COLO829 (cell line): ENCODE measurements around the gene PACSIN1.

Source experiments
- DNase-seq: peaks from one replicate; pipeline ENCODE4 v3.0.0; 2012; ENCODE audit warnings: low spot score

PACSIN1 gene, protein sequence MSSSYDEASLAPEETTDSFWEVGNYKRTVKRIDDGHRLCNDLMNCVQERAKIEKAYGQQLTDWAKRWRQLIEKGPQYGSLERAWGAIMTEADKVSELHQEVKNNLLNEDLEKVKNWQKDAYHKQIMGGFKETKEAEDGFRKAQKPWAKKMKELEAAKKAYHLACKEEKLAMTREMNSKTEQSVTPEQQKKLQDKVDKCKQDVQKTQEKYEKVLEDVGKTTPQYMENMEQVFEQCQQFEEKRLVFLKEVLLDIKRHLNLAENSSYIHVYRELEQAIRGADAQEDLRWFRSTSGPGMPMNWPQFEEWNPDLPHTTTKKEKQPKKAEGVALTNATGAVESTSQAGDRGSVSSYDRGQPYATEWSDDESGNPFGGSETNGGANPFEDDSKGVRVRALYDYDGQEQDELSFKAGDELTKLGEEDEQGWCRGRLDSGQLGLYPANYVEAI

DNA sequence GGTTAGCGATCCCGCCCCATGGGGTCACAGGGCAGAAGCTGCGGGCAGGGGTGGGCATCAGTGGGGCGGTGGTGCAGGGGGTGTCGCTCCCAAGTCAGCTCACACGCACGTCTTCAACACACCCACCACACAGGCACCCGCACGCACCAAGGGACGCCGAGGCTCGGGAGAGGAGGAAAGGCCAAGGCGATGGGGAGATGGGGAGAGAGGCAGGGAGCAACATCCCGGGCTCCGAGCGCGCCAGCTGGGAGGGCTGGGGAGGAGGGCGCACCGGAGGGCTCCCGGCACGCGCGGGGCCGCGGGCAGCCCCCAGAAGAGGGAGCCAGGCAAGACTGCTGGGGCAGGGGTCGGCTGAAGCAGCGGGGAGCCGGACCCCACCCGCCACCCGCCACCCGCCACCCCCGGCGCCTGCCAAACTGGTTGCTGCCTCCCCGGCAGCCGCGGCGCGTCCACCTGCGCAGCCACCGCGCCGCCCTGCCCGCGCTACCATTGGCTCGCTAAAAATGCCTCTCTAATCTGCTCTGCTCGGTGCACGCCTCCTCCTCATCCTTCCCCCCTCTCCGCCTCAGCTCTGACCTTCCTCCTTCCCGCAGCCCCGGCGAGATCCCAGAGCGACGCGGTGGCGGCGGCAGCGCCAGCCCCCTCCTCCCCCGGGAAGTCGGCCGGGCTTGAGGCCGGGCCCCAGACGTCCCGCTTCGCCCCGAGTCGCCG lies at the start of gene PACSIN1:
Gene PACSIN1, plus strand, starts transcription at position 546 of the 711 bp plus-strand sequence. CDS start 60,230 bp downstream, outside the sequence.
- no peak for DNase-seq

DNA sequence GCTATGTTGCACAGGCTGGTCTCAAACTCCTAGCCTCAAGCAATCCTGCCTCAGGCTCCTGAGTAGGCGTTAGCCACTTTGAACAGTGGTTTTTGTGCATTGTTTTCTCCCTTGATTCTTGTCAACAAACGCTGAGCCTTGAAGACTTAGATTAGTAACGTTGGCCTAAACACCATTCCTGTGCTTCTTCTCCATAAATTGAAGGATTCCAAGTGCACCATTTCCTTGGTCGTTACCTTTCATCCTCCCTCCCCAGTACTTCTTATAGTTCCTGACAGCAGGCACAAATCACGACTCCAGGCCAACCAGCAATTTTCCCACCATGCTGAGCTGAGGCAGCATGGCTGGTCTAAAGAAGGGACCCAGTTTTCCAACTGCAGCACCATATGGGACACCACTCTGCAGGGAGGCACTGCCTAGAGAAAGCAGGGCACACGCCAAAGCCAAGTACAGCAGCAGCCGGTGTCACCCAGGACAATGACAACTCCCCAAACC lies 49.0 kb upstream of the PACSIN1 start:
- DNase-seq, result no peak

DNA sequence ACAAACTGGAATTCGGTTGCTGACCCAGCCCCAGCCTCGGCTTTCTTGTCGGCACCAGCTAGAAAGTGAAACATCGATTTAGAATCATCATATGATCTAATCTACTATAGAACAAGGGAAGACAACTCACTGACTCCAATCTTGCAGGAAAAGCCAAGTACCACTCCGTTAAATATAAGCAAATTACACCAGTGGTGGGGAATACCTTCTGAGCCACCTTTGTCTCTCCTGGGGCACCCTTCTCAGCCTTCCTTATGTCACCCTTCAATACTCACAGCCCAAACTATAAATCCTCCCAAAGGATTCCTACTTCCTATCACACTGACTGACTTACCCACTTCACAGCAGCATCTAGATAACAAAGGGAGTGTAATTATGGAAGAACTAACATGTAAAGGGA lies 47.5 kb upstream of the PACSIN1 start:
- DNase-seq, result no peak

DNA sequence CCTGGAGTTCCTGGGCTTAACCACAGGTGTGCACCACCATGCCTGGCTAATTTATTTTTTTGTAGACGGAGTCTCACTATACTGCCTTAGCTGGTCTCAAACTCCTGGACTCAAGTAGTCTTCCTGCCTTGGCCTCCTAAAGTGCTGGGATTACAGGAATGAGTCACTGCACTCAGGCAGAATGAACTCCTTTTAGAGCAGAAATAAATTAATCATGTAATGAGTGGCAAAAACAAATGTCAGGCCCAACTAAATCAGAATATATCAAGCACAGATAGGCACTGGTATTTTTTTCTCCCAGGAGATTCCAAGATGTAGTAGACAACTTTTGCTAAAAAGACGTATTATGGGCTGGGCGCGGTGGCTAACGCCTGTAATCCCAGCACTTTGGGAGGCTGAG lies 42.6 kb upstream of the PACSIN1 start:
- DNase-seq, result no peak

DNA sequence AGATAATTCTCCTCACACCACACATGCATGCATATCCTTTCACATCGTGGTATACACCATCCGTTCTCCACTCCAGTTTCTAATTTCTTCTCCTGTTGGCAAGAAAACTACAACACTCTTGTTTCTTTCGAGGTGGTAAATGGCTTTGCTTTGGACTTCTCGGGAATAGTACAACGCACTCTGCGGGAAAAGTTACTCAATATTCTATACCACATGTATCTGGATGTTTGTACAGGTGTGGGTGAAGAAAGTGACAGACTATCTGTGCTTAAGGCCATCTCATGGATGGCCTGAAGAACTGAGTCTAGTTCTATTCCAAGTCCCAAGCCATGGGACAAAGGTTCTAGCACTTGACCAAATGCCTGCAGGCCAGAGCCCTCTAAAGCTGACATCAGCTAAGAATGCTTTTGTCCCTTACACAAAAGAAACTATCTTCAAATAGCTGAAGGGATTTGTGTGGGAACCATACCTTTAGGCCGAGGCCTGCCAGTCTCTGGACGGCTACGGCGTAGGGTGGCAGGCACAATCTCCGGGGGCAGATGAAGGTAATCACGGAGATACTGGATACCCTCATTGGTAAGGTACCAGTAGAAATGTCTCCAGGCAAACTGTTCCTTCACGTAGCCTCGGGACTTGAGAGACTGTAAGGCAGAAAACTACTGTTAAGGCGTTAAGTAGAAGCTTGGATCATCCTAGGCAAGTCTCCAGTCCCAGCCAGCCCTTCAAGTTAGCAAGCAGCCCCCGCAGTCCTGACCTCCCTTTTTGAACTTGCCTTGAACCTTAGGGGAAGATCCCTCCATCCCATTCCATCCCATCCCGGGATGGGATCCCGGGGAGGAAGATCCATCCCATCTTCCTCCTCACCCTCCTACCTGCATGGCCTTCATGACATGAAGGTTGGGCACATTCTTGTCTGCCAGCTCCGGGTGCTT lies 41.4 kb upstream of the PACSIN1 start:
- DNase-seq, result no peak

DNA sequence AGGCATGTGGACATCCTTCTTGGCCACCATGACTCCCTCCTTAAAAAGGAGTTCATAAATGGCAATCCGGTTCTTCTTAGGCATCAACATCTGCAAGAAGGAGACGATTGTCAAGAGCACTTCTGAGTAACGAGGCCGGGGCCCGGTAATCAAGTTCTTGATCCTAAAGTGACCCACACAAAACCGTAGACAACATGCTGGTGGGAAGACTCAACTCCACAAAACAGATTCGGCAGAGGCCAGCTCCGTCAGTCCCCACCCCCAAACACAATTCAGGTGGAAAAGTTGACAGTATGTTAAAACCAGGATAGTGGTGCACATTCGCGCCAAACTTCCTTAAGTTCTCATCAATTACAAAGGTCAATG lies 40.8 kb upstream of the PACSIN1 start:
- no peak for DNase-seq

DNA sequence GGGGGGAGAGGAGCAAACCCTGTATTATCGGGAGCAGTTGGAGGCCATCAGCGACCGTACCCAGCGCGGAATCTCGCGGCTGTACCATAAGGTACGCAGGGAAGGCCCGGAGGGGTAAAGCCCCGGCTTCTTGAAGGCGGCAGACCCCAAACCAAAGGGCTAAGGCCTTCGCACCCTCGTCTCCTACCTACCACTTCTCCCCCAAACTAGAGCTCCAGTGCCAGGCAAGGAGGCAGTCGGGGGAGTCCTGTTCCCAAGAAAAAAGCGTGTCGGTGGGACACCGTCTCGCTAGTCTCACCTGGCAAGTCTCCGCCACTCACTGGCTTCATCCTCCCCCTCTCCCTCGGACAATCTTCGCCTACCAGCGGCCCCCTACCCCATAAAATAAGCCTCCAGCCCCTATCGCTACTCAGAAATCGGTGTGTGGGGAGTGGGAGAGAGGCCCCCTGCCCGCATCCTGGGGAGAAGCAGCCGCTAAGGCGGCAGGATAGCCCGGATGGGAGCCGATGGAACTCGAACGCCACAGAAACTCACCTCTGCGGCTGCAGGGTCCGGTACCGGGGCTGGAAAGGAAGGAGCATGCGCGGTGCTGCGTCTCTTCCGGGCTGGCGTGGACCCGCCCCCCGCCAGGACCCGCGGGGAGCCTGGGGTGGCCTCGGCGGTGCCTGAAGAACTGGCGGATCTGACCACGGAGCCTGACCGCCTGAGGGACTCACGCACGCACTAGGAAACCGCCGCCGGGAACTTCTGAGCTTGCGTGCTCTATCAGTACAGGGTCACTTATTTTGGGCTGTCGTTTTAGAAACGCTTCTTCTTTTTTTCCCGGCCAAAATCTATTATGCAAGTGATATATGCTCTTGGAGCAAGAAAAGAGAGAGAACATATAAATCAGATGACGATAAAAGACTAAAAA lies 40.1 kb upstream of the PACSIN1 start, which contains the start of gene RPS10:
Gene RPS10, minus strand, starts transcription at position 572 of the 913 bp plus-strand sequence. CDS start 848 bp downstream, outside the sequence.
- peak; percentile 96 for DNase-seq

DNA sequence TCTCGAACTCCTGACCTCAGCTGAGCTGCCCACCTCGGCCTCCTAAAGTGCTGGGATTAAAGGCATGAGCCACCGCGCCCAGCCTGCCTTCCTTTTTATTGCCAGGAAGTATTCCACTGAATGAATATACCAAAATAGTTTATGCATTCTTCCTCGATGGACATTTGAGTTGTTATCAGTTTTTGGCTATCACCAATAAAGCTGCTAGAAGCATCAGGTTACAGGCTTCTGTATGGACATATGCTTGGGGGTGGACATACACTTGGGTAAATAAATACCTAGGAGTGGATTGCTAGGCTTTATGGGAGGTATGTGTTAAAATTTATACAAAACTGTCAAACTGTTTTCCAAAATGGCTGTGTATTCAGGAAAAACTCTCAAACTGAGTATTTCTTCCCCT lies 30.0 kb upstream of the PACSIN1 start:
- no peak for DNase-seq

DNA sequence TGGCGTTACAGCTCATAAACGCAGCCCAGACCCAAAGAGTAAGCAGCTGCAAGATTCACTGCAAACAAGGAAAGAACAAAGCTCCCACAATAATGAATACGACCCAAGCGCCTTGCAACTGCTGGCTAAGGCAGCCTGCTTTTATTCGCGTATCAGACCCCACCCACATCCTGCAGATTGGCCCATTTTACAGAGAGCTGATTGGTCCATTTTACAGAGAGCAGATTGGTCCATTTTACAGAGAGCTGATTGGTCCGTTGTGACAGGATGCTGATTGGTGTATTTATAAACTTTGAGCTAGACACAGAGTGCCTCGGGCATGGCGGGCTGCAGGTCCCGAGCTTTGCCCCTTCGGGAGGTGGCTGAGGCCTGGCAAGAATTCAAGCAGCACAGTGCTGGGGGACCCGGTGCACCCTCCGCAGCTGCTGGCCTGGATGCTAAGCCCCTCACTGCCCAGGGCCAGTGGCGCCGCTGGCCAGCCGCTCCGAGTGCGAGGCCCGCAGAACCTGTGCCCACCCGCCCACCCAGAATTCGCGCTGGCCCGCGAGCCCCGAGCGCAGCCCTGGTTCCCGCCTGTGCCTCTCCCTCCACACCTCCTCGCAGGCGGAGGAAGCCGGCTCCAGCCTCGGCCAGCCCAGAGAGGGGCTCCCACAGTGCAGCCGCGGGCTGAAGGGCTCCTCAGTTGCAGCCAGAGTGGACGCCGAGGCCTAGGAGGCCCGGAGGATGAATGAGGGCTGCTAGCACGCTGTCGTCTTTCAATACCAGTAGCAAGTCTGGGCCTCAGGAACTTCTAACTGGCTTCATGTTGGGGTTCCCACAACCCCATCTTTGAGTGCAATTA lies 28.9 kb upstream of the PACSIN1 start:
- DNase-seq, result no peak

DNA sequence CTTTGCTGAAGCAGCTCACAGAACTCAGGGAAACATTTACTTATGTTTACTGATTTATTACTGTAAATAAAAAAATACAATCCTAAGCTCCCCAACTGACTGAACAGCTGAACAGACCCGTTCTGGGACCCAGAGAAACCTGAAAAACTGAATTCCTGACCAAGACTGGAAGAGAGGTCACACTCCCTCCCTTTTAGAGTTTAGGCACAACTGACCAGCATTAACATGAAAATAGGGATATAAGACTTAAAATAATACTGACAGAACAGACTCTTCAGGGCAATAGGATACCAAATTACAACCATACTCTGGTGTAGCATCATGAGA lies 28.3 kb upstream of the PACSIN1 start:
- DNase-seq, result no peak

DNA sequence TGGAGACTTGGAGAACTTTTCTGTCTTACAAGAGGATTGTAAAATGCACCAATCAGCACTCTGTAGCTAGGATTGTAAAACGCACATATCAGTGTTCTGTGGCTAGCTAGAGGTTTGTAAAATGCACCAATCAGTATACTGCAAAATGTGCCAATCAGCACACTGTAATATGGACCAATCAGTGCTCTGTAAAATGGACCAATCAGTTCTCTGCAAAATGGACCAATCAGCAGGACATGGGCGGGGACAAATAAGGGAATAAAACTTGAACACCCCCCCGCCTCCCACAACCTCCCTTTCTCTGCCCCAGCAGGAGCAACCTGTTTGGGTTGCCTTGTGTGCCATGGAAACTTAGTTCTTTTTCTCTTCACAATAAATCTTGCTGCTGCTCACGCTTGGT lies 27.2 kb upstream of the PACSIN1 start:
- DNase-seq, result no peak

DNA sequence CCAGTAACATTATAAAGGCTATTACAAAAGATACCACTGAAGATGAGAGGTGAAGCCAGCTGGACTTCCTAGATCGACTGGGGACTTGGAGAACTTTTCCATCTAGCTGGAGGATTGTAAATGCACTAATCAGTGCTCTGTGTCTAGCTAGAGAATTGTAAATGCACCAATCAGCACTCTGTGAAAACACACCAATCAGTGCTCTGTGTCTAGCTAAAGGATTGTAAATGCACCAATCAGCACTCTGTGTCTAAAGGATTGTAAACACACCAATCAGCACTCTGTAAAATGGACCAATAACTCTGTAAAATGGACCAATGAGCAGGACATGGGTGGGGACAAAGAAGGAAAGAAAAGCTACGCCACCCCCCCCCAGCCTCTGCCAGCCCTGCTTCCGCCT lies 26.4 kb upstream of the PACSIN1 start:
- no peak for DNase-seq

DNA sequence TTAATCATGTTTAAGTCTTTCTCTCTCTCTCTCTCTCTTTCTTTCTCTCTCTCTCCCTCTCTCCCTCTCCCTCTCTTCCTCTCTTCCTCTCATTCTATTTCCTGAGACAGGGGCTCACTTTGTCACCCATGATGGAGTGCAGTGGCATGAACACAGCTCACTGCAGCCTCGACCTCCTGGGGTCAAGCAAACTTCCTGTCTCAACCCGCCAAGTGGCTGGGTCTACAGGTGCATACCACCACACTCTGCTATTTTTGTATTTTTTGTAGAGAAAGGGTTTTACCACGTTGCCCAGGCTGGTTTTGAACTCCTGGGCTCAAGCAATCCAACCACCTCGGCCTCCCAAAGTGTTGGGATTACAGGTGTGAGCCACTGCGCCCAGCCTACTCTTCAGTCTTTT lies 24.4 kb upstream of the PACSIN1 start:
- no peak for DNase-seq

DNA sequence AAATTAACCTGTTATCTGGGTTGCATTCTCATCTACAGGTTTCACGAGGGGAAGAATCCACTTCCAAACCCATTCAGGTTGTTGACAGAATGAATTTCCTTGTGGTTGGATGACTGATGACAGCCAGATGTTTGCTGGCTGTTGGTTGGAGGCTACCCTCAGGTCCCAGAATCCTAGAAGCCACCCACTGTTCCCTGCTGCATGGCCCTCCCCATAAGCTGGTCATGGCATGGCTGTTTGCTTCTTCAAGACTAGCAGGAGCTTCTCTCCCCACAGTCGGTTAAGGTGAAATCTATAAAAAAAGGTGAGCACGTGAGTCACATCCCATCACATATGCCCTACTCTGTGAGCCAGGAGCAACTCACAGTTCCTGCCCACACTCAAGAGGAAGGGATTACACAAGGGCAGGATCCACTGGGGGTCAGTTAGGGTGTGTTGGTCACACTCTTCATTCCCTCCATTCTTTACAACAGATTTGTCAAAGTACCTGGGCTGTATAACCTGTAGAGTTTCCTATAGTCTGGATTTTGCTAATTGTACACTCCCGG lies 20.5 kb upstream of the PACSIN1 start:
- DNase-seq, result no peak

DNA sequence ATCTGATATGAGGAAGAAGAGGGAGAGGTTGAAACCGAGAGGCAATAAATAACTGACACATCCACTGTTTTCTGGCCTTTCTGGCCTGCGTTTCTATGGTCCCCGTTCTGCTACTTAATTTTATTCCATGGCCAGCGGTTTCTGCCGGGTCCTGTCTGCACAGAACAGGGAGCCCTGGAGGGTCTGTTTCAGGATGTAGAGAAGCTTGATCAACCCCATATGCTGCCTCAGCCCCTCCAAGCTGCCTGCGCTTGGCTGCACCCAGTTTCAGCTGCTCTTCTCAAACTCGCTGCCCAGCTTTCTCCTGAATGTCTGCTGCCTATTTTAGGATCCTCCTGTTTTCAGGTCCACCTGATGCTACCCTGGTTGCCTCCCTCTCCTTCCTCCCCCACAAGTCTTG lies 18.5 kb upstream of the PACSIN1 start:
- DNase-seq, result no peak

DNA sequence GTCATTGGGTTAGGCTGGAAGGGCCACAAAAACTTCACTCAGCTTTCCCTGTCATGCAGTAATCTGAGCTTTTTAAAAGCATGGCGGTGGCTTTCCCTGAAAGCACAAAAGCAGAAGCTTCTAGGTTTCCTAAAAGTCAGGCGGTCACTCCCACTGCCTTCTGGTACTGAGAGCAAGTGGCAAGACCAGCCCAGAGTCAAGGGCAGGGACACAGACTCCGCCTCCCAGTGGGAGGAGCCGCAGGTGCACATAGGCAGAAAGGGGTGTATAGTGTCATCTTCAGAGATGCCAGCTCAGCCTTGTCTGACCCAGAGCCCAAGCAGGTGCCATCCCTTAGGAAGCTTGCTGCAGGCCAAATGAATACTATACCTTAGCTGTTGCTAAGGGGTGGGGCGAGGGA lies 18.0 kb upstream of the PACSIN1 start:
- no peak for DNase-seq

DNA sequence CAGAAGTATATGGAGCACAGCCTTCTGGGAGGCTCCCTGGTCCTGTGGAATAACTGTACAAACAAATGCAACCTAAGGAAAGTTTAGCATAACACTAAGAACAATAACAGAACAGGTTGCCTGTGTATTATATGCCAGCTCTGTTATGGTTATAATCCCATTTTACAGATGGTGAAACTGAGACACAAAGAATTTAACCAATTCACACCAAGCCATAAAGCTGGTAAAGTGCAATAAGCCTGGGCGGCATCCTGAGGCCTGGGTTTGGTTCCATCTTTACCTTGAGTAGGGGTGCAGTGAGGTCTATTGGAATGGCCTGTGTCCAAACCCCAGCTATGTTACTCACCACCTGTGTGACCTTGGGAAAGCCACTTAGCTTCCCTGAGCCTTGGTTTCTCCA lies 14.7 kb upstream of the PACSIN1 start:
- no peak for DNase-seq

DNA sequence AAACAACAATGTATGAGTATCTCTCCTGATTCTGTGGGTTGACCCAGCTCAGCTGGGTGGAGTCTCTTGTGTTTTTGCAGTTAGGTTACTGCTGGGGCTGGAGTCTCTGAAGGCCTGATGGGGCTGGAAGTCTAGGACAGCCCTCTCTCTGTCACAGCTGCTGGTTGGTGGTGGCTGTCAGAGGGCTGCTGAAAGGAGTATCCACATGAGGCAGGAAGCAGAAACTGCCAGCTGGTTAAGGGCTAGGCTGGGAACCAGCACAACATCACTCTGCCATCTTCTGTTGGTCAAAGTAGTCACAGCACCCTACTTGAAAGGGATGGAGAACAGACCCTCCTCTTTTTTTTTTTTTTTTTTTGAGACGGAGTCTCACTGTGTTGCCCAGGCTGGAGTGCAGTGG lies 10.0 kb upstream of the PACSIN1 start:
- DNase-seq, result no peak

DNA sequence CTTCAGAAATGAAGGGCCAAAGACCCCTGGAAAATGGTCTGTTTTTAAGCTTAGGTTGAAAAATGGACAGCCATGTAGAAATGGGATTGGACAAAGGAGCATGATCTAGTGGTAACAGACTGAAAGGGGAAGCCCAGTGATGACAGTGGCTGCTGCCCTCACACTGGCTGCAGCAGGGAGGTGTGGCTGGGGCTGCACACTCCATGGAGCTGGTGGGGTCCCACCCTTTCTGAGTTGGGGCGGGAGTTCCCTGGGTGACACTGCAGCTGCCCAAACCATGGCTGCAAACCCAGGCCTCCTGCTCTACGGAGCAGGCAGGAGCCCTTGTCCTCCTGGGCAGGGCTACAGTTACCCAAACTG lies 8.5 kb upstream of the PACSIN1 start:
- no peak for DNase-seq
